ENCODE measurements around the gene SH2B3. TPM values are rescaled to one million over a fixed set of nuclear protein-coding genes. Genes with fewer than 3 reads are reported as not detected.

The SH2B3 gene
- total RNA-seq, 1 experiment from 2014 or later: 6.5 TPM

Other genes with a start within 250 kb of the SH2B3 start
- 26.2 and 28.5 TPM in 2 replicates for gene PHETA1, start 36.8 kb upstream of the SH2B3 start, total RNA-seq (2021)
- 80.6 and 108 TPM in 2 replicates for gene ATXN2, start 193.4 kb downstream of the SH2B3 start, total RNA-seq (2021)